CD1c-positive myeloid dendritic cell (primary cell): ENCODE results near the gene CTCF.
A peak's percentile ranks its signal among the peaks of the same experiment; 100 is the strongest.

Experiments
- DNase-seq: peaks from one replicate; pipeline ENCODE4 v3.0.0-alpha.2; 2016; ENCODE audit errors: extremely low spot score

Gene CTCF

GRCh38 chr16:67663877-67664222 is 101.5 kb downstream of the CTCF start:
- DNase-seq, result no peak

GRCh38 chr16:67664258-67664657 is 101.9 kb downstream of the CTCF start:
- no peak for DNase-seq

GRCh38 chr16:67664871-67665270 is 102.5 kb downstream of the CTCF start:
- DNase-seq, result no peak

GRCh38 chr16:67665598-67665997 is 103.3 kb downstream of the CTCF start:
- no peak for DNase-seq

- peak; percentile 16 for DNase-seq
Measured at GRCh38 chr16:67666032-67666551, 103.8 kb downstream of the CTCF start.

- DNase-seq, result peak; percentile 88
Measured at GRCh38 chr16:67666559-67667452, 104.5 kb downstream of the CTCF start, which contains the start of the genes C16orf86 and ENKD1. C16orf86 (plus strand) TSS chr16:67666814; CDS start chr16:67666971, 157 bp downstream. ENKD1 (minus strand) TSS chr16:67666750; CDS start chr16:67666442, 308 bp downstream.

GRCh38 chr16:67667453-67667816 is 105.1 kb downstream of the CTCF start:
- no peak for DNase-seq

GRCh38 chr16:67667817-67668494 is 105.6 kb downstream of the CTCF start:
- DNase-seq, result peak; percentile 90

GRCh38 chr16:67668495-67669157 is 106.3 kb downstream of the CTCF start:
- DNase-seq, result no peak

- DNase-seq, result no peak
Measured at GRCh38 chr16:67669499-67670101, 107.3 kb downstream of the CTCF start.

GRCh38 chr16:67672306-67672705 is 110.0 kb downstream of the CTCF start:
- DNase-seq, result no peak

GRCh38 chr16:67672739-67673662 is 110.7 kb downstream of the CTCF start:
- peak; percentile 76 for DNase-seq

GRCh38 chr16:67673712-67674580 is 111.6 kb downstream of the CTCF start:
- peak; percentile 90 for DNase-seq

GRCh38 chr16:67674851-67675578 is 112.7 kb downstream of the CTCF start:
- no peak for DNase-seq

GRCh38 chr16:67675579-67675935 is 113.2 kb downstream of the CTCF start:
- no peak for DNase-seq

- no peak for DNase-seq
Measured at GRCh38 chr16:67675999-67676398, 113.7 kb downstream of the CTCF start.

GRCh38 chr16:67676516-67676915 is 114.2 kb downstream of the CTCF start:
- DNase-seq, result no peak

- DNase-seq, result no peak
Measured at GRCh38 chr16:67676939-67677338, 114.6 kb downstream of the CTCF start.

- no peak for DNase-seq
Measured at GRCh38 chr16:67677712-67678111, 115.4 kb downstream of the CTCF start.
